IPS-15b (cell line): Measurements from ENCODE around the gene ALOX12.
"Not testable (repeated sequence)": the region's sequence is repeated elsewhere in the genome, so short reads cannot be mapped to it uniquely, and the experiment has no call there.

ENCODE experiments used
- H3K27me3 ChIP-seq: one replicate; pipeline ENCODE4 v1.6.1; 2013; ENCODE audit warnings: low read length; ENCODE audit not compliant: control insufficient read depth, insufficient read depth
- H3K36me3 ChIP-seq: one replicate; pipeline ENCODE4 v1.6.1; 2013; ENCODE audit warnings: low read length; ENCODE audit not compliant: control insufficient read depth, insufficient read depth
- H3K4me1 ChIP-seq: one replicate; pipeline ENCODE4 v1.6.1; 2013; ENCODE audit warnings: mild to moderate bottlenecking, low read length; ENCODE audit not compliant: control insufficient read depth, insufficient read depth
- H3K4me3 ChIP-seq: one replicate; pipeline ENCODE4 v1.5.1; 2013; ENCODE audit warnings: low read depth, low read length
- H3K9ac ChIP-seq: one replicate; pipeline ENCODE4 v1.6.1; 2013; ENCODE audit warnings: low read depth, mild to moderate bottlenecking, low read length
- H3K9me3 ChIP-seq: one replicate; pipeline ENCODE4 v1.6.1; 2013; ENCODE audit warnings: mild to moderate bottlenecking, low read length; ENCODE audit not compliant: control insufficient read depth, insufficient read depth

ALOX12 gene

GRCh38 chr17:7043182-7043496 is 47.3 kb downstream of the ALOX12 start:
- peak overlapping the region; percentile 69 for H3K4me3 ChIP-seq
- H3K36me3 ChIP-seq = no peaks in the 10 kb centered on the region
- H3K9ac ChIP-seq = no peak overlapping the region
- H3K27me3 ChIP-seq = peaks cover 44% of the 10 kb centered on the region
- peaks cover 9% of the 10 kb centered on the region for H3K4me1 ChIP-seq
- H3K9me3 ChIP-seq = no peaks in the 10 kb centered on the region

GRCh38 chr17:7043497-7044198 is 47.8 kb downstream of the ALOX12 start, which contains the start of gene SLC16A11:
SLC16A11 (minus strand) TSS chr17:7044092; CDS start chr17:7043513, 579 bp downstream.
- Histone ChIP-seq H3K4me1 (peaks cover 9% of the 10 kb centered on the region), H3K9ac (no peak within 1 kb of the TSS), H3K4me3 (peak within 1 kb of the TSS; percentile 69), H3K9me3 (no peaks in the 10 kb centered on the region), H3K36me3 (no peaks in the 10 kb centered on the region), H3K27me3 (peaks cover 44% of the 10 kb centered on the region)

DNA sequence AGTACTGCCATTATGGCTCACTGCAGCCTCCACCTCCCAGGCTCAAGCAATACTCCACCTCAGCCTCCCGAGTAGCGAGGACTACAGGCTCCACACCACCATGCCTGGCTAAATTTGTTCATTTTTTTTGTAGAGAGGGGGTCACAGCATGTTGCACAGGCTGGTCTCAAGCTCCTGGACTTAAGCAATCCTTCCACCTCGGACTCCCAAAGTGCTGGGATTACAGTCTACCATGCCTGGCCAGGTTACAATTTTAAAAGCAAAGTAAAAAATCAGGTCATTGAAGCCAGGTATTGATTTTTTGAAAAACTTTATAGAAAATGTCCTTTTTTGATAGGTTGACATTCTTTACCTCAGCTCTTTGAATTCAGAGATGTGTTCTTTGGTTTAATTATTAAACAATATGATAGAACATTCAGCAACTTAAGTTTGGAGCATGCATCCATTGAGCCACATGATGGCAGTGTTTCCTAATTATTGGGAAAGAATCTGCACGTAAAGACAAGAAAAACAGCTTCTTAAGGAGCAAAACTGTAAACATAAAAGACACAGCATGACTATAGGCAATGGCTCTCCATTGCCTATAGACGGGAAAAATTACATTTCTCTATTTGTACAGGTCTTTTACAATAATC is 49.8 kb downstream of the ALOX12 start:
- H3K9me3 ChIP-seq = no peaks in the 10 kb centered on the region
- H3K4me1 ChIP-seq = peaks cover 6% of the 10 kb centered on the region
- peak overlapping the region; percentile 79 for H3K4me3 ChIP-seq
- peaks cover 44% of the 10 kb centered on the region for H3K27me3 ChIP-seq
- H3K36me3 ChIP-seq = no peaks in the 10 kb centered on the region
- no peak overlapping the region for H3K9ac ChIP-seq

GRCh38 chr17:7046127-7046724 is 50.4 kb downstream of the ALOX12 start:
- H3K4me1 ChIP-seq = peaks cover 6% of the 10 kb centered on the region
- H3K4me3 ChIP-seq = peak overlapping the region; percentile 79
- no peak overlapping the region for H3K9ac ChIP-seq
- H3K9me3 ChIP-seq = no peaks in the 10 kb centered on the region
- H3K27me3 ChIP-seq = peaks cover 41% of the 10 kb centered on the region
- no peaks in the 10 kb centered on the region for H3K36me3 ChIP-seq

GRCh38 chr17:7046725-7047397 is 51.0 kb downstream of the ALOX12 start:
- H3K27me3 ChIP-seq = peaks cover 35% of the 10 kb centered on the region
- H3K4me1 ChIP-seq, H3K9ac ChIP-seq, H3K36me3 ChIP-seq, H3K9me3 ChIP-seq: not testable (repeated sequence)
- peak overlapping the region; percentile 79 for H3K4me3 ChIP-seq

DNA sequence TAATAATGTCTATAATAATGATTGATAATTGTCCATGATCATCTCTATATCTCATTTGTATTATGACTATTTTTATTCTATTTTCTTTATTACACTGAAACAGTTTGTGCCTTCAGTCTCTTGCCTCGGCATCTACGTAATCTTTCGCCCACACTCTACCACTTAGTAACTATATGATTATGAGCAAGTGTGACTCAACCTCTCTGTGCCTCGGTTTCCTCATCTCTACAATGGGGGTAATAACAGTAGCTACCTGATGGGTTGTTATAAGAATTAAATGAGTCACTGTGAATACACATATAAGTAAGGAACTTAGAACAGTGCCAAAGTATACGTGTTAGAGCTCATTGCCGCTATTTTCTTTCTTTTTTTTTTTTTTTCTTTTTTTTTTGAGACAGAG is 51.7 kb downstream of the ALOX12 start:
- no peaks in the 10 kb centered on the region for H3K36me3 ChIP-seq
- H3K27me3 ChIP-seq = peaks cover 33% of the 10 kb centered on the region
- peaks cover 3% of the 10 kb centered on the region for H3K4me1 ChIP-seq
- no peak overlapping the region for H3K9ac ChIP-seq
- H3K9me3 ChIP-seq = no peaks in the 10 kb centered on the region
- H3K4me3 ChIP-seq = no peak overlapping the region

DNA sequence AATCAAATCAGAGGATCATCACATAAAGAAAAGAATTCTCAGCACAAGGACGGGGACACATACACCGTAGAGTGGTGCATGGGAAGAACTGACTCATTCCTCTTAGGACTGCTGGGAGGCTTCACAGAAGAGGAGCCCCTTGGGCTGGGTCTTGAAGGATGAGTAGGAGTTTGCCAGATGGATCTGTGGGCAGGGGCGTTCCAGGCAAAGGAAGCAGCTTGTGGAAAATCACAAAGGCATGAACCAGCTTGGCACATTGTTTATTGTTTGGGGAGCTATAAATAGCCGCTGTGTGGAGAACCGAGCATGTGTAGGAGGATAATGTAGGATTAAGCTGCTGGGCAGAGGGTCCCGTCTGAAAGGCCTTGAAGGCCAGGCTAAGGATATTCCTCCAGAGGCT is 53.1 kb downstream of the ALOX12 start:
- Histone ChIP-seq H3K36me3 (no peaks in the 10 kb centered on the region), H3K4me1 (peaks cover 3% of the 10 kb centered on the region), H3K27me3 (peaks cover 22% of the 10 kb centered on the region), H3K9me3 (no peaks in the 10 kb centered on the region), H3K9ac (no peak overlapping the region), H3K4me3 (no peak overlapping the region)

- H3K36me3 ChIP-seq = not testable (repeated sequence)
Observed at GRCh38 chr17:7050583-7050982, 54.7 kb downstream of the ALOX12 start.

GRCh38 chr17:7056386-7056785 is 60.5 kb downstream of the ALOX12 start:
- Histone ChIP-seq H3K9me3 (no peaks in the 10 kb centered on the region), H3K4me3 (no peak overlapping the region), H3K9ac (no peak overlapping the region), H3K27me3 (no peaks in the 10 kb centered on the region), H3K4me1 (no peaks in the 10 kb centered on the region), H3K36me3 (no peaks in the 10 kb centered on the region)

More at GRCh38 chr17:7050583-7050982, 54.7 kb downstream of the ALOX12 start:
- not testable (repeated sequence) for H3K4me3 ChIP-seq, H3K9ac ChIP-seq, H3K27me3 ChIP-seq, H3K4me1 ChIP-seq, H3K9me3 ChIP-seq

DNA sequence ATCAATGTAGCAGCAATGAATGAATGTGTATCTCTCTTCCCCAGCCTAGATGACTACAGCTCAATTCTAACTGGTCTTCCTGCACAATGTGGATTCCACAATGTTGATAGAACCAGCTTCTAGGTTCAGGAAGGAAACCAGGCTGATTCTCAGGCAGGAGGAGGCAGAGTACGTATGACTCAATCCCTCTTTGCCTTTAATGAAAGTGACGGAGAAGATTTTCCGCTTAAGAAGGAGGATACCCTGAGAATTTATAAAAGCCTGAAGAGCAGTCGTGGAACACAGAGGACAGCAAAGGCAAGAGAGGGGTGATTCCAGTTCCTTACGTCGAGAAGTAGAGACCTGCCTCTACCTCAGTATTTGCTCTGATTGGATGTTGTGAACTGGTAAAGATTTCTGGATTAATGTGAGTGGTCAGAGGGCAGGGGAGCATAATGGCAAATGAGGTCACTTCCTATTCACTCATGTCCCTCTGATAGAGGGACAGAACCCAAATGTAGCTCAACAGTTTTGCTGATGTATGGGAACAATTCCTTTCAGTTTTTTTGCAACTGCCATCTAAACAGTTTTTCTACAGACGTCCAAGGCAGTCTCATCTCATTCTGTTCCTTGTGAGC is 63.1 kb downstream of the ALOX12 start:
- Histone ChIP-seq H3K4me3 (no peak overlapping the region), H3K4me1 (no peaks in the 10 kb centered on the region), H3K36me3 (no peaks in the 10 kb centered on the region), H3K27me3 (no peaks in the 10 kb centered on the region), H3K9ac (no peak overlapping the region), H3K9me3 (no peaks in the 10 kb centered on the region)
